ENCODE measurements around the gene GDF11.

DNA sequence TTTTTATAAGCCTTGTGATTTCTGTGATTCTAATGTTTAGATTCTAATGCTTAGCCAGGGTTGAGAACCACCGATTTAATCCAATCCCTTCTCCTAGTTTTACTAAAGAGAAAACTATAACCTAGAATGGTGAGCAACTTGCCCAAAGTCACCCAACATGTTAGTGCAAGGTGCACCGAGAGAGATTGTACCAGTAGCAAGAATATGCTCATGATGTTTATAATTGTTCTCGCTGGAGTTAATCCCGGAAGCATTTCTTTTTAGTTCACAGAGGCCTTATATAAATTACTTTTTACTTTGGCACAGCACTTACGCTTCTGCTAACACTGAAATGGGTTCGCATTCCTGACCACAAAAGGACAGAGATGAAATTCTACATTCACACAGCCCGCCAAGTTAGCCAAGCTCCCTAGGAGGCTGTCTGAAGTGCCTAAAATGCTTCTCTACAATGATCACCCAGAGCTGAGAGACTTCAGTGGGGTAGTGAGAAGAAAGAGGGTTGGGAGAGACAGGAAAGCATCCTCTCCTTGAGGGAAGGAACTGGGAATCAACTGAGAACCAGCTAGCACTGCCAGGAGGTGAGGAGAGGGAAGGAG, 27.7 kb upstream of the GDF11 start:
- no peak for TF ChIP-seq POLR2A (IDR thresholded peaks at IDR 0.05)
- TF ChIP-seq, protein P1, sequence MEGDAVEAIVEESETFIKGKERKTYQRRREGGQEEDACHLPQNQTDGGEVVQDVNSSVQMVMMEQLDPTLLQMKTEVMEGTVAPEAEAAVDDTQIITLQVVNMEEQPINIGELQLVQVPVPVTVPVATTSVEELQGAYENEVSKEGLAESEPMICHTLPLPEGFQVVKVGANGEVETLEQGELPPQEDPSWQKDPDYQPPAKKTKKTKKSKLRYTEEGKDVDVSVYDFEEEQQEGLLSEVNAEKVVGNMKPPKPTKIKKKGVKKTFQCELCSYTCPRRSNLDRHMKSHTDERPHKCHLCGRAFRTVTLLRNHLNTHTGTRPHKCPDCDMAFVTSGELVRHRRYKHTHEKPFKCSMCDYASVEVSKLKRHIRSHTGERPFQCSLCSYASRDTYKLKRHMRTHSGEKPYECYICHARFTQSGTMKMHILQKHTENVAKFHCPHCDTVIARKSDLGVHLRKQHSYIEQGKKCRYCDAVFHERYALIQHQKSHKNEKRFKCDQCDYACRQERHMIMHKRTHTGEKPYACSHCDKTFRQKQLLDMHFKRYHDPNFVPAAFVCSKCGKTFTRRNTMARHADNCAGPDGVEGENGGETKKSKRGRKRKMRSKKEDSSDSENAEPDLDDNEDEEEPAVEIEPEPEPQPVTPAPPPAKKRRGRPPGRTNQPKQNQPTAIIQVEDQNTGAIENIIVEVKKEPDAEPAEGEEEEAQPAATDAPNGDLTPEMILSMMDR (IDR thresholded peaks at IDR 0.05), result no peak

Measured in uterus (tissue), 2 donors.